SK-N-SH (cell line): Measurements from ENCODE around the gene NT5DC2. TPM values are rescaled to one million over a fixed set of nuclear protein-coding genes. Genes with fewer than 3 reads are reported as not detected.
A peak's percentile ranks its signal among the peaks of the same experiment; 100 is the strongest.

Source experiments
- CTCF ChIA-PET: fragments of 300-600, 350-600 bp; formaldehyde crosslinking; extraction: SDS; loops from one replicate; lab custom pipeline; 2021; lab: Yijun Ruan, JAX
- POLR2A ChIA-PET: fragments of 350-600 bp; sonication (Branson Sonifier 250); formaldehyde crosslinking; extraction: SDS; loops from one replicate; lab custom pipeline; 2020; ENCODE audit warnings: antibody characterized with exemption, inconsistent platforms; lab: Yijun Ruan, JAX
- DNase-seq: peaks from one replicate; pipeline ENCODE4 v3.0.0; 2012
- H2AFZ ChIP-seq: fragments of 200-600 bp; sonication (generic); 2 replicates; pipeline ENCODE4 v1.8.1; 2016; ENCODE audit warnings: antibody characterized with exemption, mild to moderate bottlenecking, low read depth
- H3F3A ChIP-seq: fragments of 200-600 bp; sonication (generic); replicated peaks from 2 replicates; pipeline ENCODE3; 2016; ENCODE audit warnings: antibody characterized with exemption, mild to moderate bottlenecking; ENCODE audit not compliant: insufficient read depth
- H3K27ac ChIP-seq, 2 experiments: fragments of 200-500 bp in 1 of 2; fragments of 200-600 bp in 1 of 2; sonication (Bioruptor generic) in 1 of 2; sonication (generic), shearing (Covaris generic) in 1 of 2; 2 replicates each; pipeline versions ENCODE4 v1.5.1 to v1.6.1; 2014 to 2016; ENCODE audit warnings: low read depth in 2 of 2, inconsistent platforms in 1 of 2, low read length in 1 of 2, mild to moderate bottlenecking in 1 of 2, mixed read lengths in 1 of 2
- H3K27me3 ChIP-seq: fragments of 200-600 bp; sonication (generic), shearing (Covaris generic); 2 replicates; pipeline ENCODE4 v1.6.1; 2016; ENCODE audit warnings: mixed run types; ENCODE audit not compliant: insufficient read depth
- H3K36me3 ChIP-seq, 2 experiments: fragments of 200-500 bp in 1 of 2; fragments of 200-600 bp in 1 of 2; sonication (Bioruptor generic) in 1 of 2; sonication (generic) in 1 of 2; replicated peaks in 1 of 2; 2 replicates each; pipeline versions ENCODE3 to v1.5.1; 2014 to 2016; ENCODE audit warnings: low read length in 1 of 2, mild to moderate bottlenecking in 1 of 2; ENCODE audit not compliant: insufficient read depth in 2 of 2, control insufficient read depth in 1 of 2
- H3K4me1 ChIP-seq, 2 experiments: fragments of 200-500 bp in 1 of 2; fragments of 200-600 bp in 1 of 2; sonication (Bioruptor generic) in 1 of 2; sonication (generic), shearing (Covaris generic) in 1 of 2; 2 replicates each; pipeline versions ENCODE4 v1.5.1 to v1.6.1; 2014 to 2016; ENCODE audit warnings: low read depth in 1 of 2, low read length in 1 of 2, mixed run types in 1 of 2; ENCODE audit not compliant: insufficient read depth in 2 of 2, control insufficient read depth in 1 of 2
- H3K4me2 ChIP-seq: fragments of 200-600 bp; sonication (generic), shearing (Covaris generic); 2 replicates; pipeline ENCODE4 v1.6.1; 2017; ENCODE audit warnings: mixed run types
- H3K4me3 ChIP-seq, 2 experiments: fragments of 200-500 bp in 1 of 2; fragments of 200-600 bp in 1 of 2; sonication (Bioruptor generic) in 1 of 2; sonication (generic), shearing (Covaris generic) in 1 of 2; 2 replicates each; pipeline versions ENCODE4 v1.5.1 to v1.8.1; 2014 to 2016; ENCODE audit warnings: low read depth in 2 of 2, inconsistent platforms in 1 of 2, low read length in 1 of 2, mild to moderate bottlenecking in 1 of 2, mixed read lengths in 1 of 2, moderate library complexity in 1 of 2
- H3K79me2 ChIP-seq: fragments of 200-600 bp; sonication (generic); 2 replicates; pipeline ENCODE4 v1.8.1; 2017; ENCODE audit warnings: mild to moderate bottlenecking; ENCODE audit not compliant: insufficient read depth
- H3K9ac ChIP-seq: fragments of 200-600 bp; sonication (generic); 2 replicates; pipeline ENCODE4 v1.6.1; 2017; ENCODE audit warnings: mixed run types
- H3K9me2 ChIP-seq: fragments of 200-600 bp; sonication (generic); 2 replicates; pipeline ENCODE4 v1.6.1; 2017; ENCODE audit warnings: mixed run types
- H3K9me3 ChIP-seq: fragments of 200-600 bp; sonication (generic); 2 replicates; pipeline ENCODE4 v1.6.1; 2017; ENCODE audit warnings: mixed run types, mild to moderate bottlenecking, moderate library complexity
- H4K20me1 ChIP-seq: fragments of 200-600 bp; sonication (generic); 2 replicates; pipeline ENCODE4 v1.6.1; 2017; ENCODE audit warnings: mild to moderate bottlenecking, mixed run types; ENCODE audit not compliant: insufficient read depth
- ELF1 ChIP-seq: IDR thresholded peaks from 2 replicates; pipeline ENCODE4 v1.4.0; 2012
- FOXJ3 ChIP-seq: sonication (generic); formaldehyde crosslinking; IDR thresholded peaks from 2 replicates; pipeline ENCODE4 v1.5.1; 2020; ENCODE audit warnings: mild to moderate bottlenecking, missing genetic modification reagents
- JUND ChIP-seq: IDR thresholded peaks from 2 replicates; pipeline ENCODE4 v1.4.0; 2012
- NFIC ChIP-seq: IDR thresholded peaks from 2 replicates; pipeline ENCODE4 v1.4.0; 2012; ENCODE audit warnings: borderline replicate concordance
- POLR2AphosphoS5 ChIP-seq: IDR thresholded peaks from 2 replicates; pipeline ENCODE4 v1.6.1; 2012; ENCODE audit warnings: low read depth, low read length
- RAD21 ChIP-seq: IDR thresholded peaks from 2 replicates; pipeline ENCODE4 v1.6.1; 2012; ENCODE audit warnings: mild to moderate bottlenecking, low read length
- RFX5 ChIP-seq: IDR thresholded peaks from 2 replicates; pipeline ENCODE4 v1.6.1; 2012; ENCODE audit warnings: mild to moderate bottlenecking, improper control_type of control experiment, low read length
- RXRA ChIP-seq: IDR thresholded peaks from 2 replicates; pipeline ENCODE4 v1.4.0; 2012; ENCODE audit warnings: low read depth, mild to moderate bottlenecking, borderline replicate concordance
- SIN3A ChIP-seq: IDR thresholded peaks from 2 replicates; pipeline ENCODE4 v1.6.1; 2012; ENCODE audit warnings: low read depth, mild to moderate bottlenecking, low read length, moderate library complexity, borderline replicate concordance
- TCF12 ChIP-seq: IDR thresholded peaks from 2 replicates; pipeline ENCODE4 v1.4.0; 2012
- YY1 ChIP-seq: IDR thresholded peaks from 2 replicates; pipeline ENCODE4 v1.4.0; 2012; ENCODE audit warnings: low read depth, mild to moderate bottlenecking
- WGBS: methylation state at CpG from one replicate; pipeline ENCODE4 v1.1.6; 2017; ENCODE audit warnings: low lambda C conversion rate; 5-methylcytosine and 5-hydroxymethylcytosine counted together
- polyA plus RNA-seq, 3 experiments: library from polyadenylated mRNA; depleted of rRNA; stranded (reverse); fragments of >200 nt; gene quantifications; 2 replicates each; pipeline ENCODE4 v1.2.3, GENCODE V29; 2012
- TF ChIP-seq, protein P1 (sequence below): IDR thresholded peaks from 2 replicates; pipeline ENCODE4; 2012
- TF ChIP-seq, protein P2 (sequence below): IDR thresholded peaks from 2 replicates; pipeline ENCODE4 v1.6.1; 2012; ENCODE audit warnings: mild to moderate bottlenecking, low read depth, low read length, moderate library complexity
- TF ChIP-seq, protein P3 (sequence below): fragments of 200-600 bp; sonication (generic); IDR thresholded peaks from 2 replicates; pipeline ENCODE4 v1.6.1; 2017; ENCODE audit warnings: antibody characterized with exemption, mild to moderate bottlenecking, moderate library complexity

NT5DC2 gene
- polyA plus RNA-seq, 1 of the 3 experiments (the other 2 are of a cell fraction): 113 TPM

DNA sequence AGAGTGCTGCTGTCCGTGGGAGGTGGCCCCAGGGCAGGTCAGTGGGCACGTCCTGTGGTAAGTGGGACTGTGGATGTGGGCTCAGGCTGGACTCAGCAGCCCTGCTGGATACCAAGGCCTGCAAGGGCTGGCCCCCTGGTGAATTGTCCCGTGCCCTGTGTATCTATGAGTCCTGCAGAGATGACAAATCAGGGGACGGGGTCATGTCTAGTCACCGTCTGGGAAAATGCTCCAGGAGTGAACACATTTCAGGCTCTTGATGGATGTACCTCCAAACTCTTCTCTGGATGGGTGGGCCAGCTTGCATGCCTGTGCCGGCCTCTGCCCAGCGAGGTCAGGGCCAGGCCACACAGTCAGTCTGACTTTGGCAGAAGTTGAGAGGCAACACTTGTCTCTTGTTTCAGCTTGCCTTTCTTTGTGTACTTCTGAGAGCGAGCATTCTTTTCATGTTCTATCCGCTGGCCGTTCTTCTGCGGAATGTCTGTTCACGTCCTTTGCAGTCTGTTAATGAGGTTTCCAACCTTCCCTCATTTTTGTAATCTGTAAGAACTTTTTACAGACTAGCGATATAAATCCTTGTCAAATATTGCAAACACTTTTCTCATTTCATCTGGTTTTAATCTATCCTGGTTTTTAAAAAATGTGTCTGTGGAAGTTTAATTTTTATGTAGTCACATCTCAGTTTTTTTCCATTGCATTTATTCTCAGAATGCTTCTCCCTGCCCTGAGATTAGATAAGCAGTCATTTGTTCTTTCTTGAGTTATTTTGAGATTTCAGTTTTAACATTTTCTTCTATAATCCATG, 49.9 kb downstream of the NT5DC2 start:
- 77% methylated on average over 9 of the region's 13 CpGs for WGBS
- Histone ChIP-seq H3K9me2 (no peaks in the 10 kb centered on the region), H3K4me3 (no peak overlapping the region), H4K20me1 (no peaks in the 10 kb centered on the region), H3F3A (no peaks in the 10 kb centered on the region), H3K27me3 (no peaks in the 10 kb centered on the region), H3K4me1 (peaks cover 0 to 46% of the 10 kb centered on the region in 2 experiments; a peak in 1 of 4 replicates), H3K79me2 (no peaks in the 10 kb centered on the region), H2AFZ (no peak overlapping the region), H3K9ac (no peak overlapping the region), H3K4me2 (peak overlapping the region; percentile 13; the same call in 1 of the 2 replicates), H3K36me3 (peaks cover 20 to 62% of the 10 kb centered on the region in 2 experiments), H3K27ac (peak overlapping the region; percentile 48 to 83), H3K9me3 (no peaks in the 10 kb centered on the region)
- no peak for DNase-seq
- ChIA-PET CTCF (interaction anchor here (2.8 kb wide), 1 partner anchor 38 kb away, joined by 13 read pairs; the partner anchor contains the start of gene SEMA3G), POLR2A (no interaction called here)
- TF ChIP-seq POLR2AphosphoS5 (0 out of 2 replicates have a peak, but pooled peaks have one; percentile 15), TCF12 (peak; percentile 41)
- TF ChIP-seq, protein P1, sequence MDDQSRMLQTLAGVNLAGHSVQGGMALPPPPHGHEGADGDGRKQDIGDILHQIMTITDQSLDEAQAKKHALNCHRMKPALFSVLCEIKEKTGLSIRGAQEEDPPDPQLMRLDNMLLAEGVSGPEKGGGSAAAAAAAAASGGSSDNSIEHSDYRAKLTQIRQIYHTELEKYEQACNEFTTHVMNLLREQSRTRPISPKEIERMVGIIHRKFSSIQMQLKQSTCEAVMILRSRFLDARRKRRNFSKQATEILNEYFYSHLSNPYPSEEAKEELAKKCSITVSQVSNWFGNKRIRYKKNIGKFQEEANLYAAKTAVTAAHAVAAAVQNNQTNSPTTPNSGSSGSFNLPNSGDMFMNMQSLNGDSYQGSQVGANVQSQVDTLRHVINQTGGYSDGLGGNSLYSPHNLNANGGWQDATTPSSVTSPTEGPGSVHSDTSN: no peak

DNA sequence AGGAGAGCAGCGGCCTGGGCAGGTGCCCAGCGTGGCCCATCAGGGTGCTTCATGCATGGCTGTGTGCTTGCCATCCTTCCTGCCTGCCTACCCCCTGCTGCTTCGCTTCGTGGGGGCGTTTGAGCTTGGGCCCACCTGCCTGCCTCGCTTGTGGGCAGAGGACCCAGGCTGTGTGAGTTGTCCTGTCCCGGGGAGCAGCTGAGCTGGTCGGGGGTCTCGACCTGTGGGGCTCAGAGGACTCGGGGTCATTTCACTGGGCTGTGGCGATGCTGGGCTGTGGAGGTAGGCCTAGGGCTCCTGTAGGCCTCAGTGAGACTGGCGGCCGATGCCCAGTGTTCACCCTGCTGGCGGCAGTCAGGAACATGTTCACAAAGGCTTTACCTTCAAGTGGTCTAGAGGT, 50.6 kb downstream of the NT5DC2 start:
- ChIA-PET POLR2A (no interaction called here), CTCF (interaction anchor here (0.7 to 2.8 kb wide), 4 partner anchors 8 to 37 kb away, joined by 3 to 13 read pairs (median 6); partner anchors contain the start of genes SEMA3G and STAB1)
- TF ChIP-seq FOXJ3 (CRISPR knock-in tag) (no peak), NFIC (no peak), SIN3A (no peak), RXRA (no peak), RFX5 (no peak), RAD21 (no peak), JUND (no peak), POLR2AphosphoS5 (no peak), ELF1 (no peak), YY1 (no peak)
- TF ChIP-seq, protein P2, sequence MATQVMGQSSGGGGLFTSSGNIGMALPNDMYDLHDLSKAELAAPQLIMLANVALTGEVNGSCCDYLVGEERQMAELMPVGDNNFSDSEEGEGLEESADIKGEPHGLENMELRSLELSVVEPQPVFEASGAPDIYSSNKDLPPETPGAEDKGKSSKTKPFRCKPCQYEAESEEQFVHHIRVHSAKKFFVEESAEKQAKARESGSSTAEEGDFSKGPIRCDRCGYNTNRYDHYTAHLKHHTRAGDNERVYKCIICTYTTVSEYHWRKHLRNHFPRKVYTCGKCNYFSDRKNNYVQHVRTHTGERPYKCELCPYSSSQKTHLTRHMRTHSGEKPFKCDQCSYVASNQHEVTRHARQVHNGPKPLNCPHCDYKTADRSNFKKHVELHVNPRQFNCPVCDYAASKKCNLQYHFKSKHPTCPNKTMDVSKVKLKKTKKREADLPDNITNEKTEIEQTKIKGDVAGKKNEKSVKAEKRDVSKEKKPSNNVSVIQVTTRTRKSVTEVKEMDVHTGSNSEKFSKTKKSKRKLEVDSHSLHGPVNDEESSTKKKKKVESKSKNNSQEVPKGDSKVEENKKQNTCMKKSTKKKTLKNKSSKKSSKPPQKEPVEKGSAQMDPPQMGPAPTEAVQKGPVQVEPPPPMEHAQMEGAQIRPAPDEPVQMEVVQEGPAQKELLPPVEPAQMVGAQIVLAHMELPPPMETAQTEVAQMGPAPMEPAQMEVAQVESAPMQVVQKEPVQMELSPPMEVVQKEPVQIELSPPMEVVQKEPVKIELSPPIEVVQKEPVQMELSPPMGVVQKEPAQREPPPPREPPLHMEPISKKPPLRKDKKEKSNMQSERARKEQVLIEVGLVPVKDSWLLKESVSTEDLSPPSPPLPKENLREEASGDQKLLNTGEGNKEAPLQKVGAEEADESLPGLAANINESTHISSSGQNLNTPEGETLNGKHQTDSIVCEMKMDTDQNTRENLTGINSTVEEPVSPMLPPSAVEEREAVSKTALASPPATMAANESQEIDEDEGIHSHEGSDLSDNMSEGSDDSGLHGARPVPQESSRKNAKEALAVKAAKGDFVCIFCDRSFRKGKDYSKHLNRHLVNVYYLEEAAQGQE: no peak
- TF ChIP-seq, protein P3, sequence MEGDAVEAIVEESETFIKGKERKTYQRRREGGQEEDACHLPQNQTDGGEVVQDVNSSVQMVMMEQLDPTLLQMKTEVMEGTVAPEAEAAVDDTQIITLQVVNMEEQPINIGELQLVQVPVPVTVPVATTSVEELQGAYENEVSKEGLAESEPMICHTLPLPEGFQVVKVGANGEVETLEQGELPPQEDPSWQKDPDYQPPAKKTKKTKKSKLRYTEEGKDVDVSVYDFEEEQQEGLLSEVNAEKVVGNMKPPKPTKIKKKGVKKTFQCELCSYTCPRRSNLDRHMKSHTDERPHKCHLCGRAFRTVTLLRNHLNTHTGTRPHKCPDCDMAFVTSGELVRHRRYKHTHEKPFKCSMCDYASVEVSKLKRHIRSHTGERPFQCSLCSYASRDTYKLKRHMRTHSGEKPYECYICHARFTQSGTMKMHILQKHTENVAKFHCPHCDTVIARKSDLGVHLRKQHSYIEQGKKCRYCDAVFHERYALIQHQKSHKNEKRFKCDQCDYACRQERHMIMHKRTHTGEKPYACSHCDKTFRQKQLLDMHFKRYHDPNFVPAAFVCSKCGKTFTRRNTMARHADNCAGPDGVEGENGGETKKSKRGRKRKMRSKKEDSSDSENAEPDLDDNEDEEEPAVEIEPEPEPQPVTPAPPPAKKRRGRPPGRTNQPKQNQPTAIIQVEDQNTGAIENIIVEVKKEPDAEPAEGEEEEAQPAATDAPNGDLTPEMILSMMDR: no peak
- H2AFZ ChIP-seq: no peak overlapping the region
- DNase-seq: no peak
- no peak overlapping the region; the same call in 1 of the 2 replicates for H3K4me2 ChIP-seq
- H4K20me1 ChIP-seq: no peaks in the 10 kb centered on the region
- no peaks in the 10 kb centered on the region for H3F3A ChIP-seq
- no peak overlapping the region for H3K4me3 ChIP-seq
- H3K79me2 ChIP-seq: no peaks in the 10 kb centered on the region
- H3K27ac ChIP-seq: peak overlapping the region; percentile 48 to 83; a peak in 3 of 4 replicates
- peaks cover 0 to 51% of the 10 kb centered on the region in 2 experiments; a peak in 1 of 4 replicates for H3K4me1 ChIP-seq
- H3K27me3 ChIP-seq: no peaks in the 10 kb centered on the region
- peaks cover 20 to 64% of the 10 kb centered on the region in 2 experiments for H3K36me3 ChIP-seq
- 89% methylated on average over 14 of the region's 14 CpGs for WGBS
- H3K9ac ChIP-seq: no peak overlapping the region
- H3K9me3 ChIP-seq: no peaks in the 10 kb centered on the region
- H3K9me2 ChIP-seq: no peaks in the 10 kb centered on the region
